KOPT-K1 (cell line): ENCODE measurements around the gene CTSA.

ENCODE experiments used
- H3K27ac ChIP-seq: fragments of 200-600 bp; sonication (generic); 2 replicates; pipeline ENCODE4 v1.5.1; 2016; ENCODE audit warnings: antibody characterized with exemption, mild to moderate bottlenecking, low read depth, low read length; ENCODE audit not compliant: poor library complexity, severe bottlenecking
- H3K36me3 ChIP-seq: fragments of 200-600 bp; sonication (generic); 2 replicates; pipeline ENCODE4 v1.5.1; 2017; ENCODE audit warnings: antibody characterized with exemption, mild to moderate bottlenecking, low read length, moderate library complexity; ENCODE audit not compliant: insufficient read depth
- H3K9me3 ChIP-seq: fragments of 200-600 bp; sonication (generic); 2 replicates; pipeline ENCODE4 v1.5.1; 2017; ENCODE audit warnings: antibody characterized with exemption, low read length, mild to moderate bottlenecking; ENCODE audit not compliant: insufficient read depth, poor library complexity, severe bottlenecking

The CTSA gene

GRCh38 chr20:45946149-45946970 is 55.2 kb downstream of the CTSA start:
- H3K9me3 ChIP-seq: no peaks in the 10 kb centered on the region
- H3K36me3 ChIP-seq: peaks cover 97% of the 10 kb centered on the region
- no peak overlapping the region for H3K27ac ChIP-seq

GRCh38 chr20:45947110-45947866 is 56.2 kb downstream of the CTSA start:
- Histone ChIP-seq H3K36me3 (peaks cover 100% of the 10 kb centered on the region), H3K27ac (no peak overlapping the region), H3K9me3 (no peaks in the 10 kb centered on the region)

- no peaks in the 10 kb centered on the region for H3K9me3 ChIP-seq
- peaks cover 100% of the 10 kb centered on the region for H3K36me3 ChIP-seq
- H3K27ac ChIP-seq: no peak overlapping the region
These were observed 57.2 kb downstream of the CTSA start for GRCh38 chr20:45948261-45948733.
